Gastrocnemius medialis (tissue), 4 donors: ENCODE data around the gene PRUNE2. TPM values are rescaled to one million over a fixed set of nuclear protein-coding genes. Genes with fewer than 3 reads are reported as not detected.

ENCODE experiments used
- ATAC-seq, 2 donors: fragments of 150-250 bp; one replicate each; pipeline ENCODE4 v1.9.1; 2016
- DNase-seq, 2 donors: peaks; one replicate each; pipeline ENCODE4 v3.0.0-alpha.2; 2019
- H3K27ac ChIP-seq, 4 donors: fragments of 200-600 bp; sonication (generic); 1 replicate in 1 of 4; 2 replicates in 3 of 4; pipeline ENCODE4 v1.5.1; 2016 to 2018; ENCODE audit warnings: mild to moderate bottlenecking in 2 of 4, moderate library complexity in 1 of 4
- H3K27me3 ChIP-seq, 3 donors: fragments of 200-600 bp; sonication (generic) in 2 of 3; 1 replicate in 1 of 3; 2 replicates in 2 of 3; pipeline versions ENCODE4 v1.5.1 to v1.6.0; 2016 to 2019; ENCODE audit warnings: mild to moderate bottlenecking in 1 of 3, moderate library complexity in 1 of 3
- H3K36me3 ChIP-seq, 2 donors: fragments of 200-600 bp; sonication (generic) in 1 of 2; one replicate each; pipeline ENCODE4 v1.5.1; 2017 to 2018
- H3K4me1 ChIP-seq, 2 donors: fragments of 200-600 bp; sonication (generic) in 1 of 2; one replicate each; pipeline ENCODE4 v1.5.1; 2016 to 2017; ENCODE audit warnings: mild to moderate bottlenecking in 2 of 2
- H3K4me3 ChIP-seq, 4 donors: fragments of 200-600 bp; sonication (generic) in 3 of 4; 1 replicate in 1 of 4; 2 replicates in 3 of 4; pipeline ENCODE4 v1.5.1; 2016 to 2019; ENCODE audit warnings: mild to moderate bottlenecking in 2 of 4
- H3K9me3 ChIP-seq, 3 donors: fragments of 200-600 bp; sonication (generic) in 2 of 3; 1 replicate in 1 of 3; 2 replicates in 2 of 3; pipeline ENCODE4 v1.5.1; 2016 to 2019
- CTCF ChIP-seq, 5 experiments: fragments of 450-650 bp in 3 of 5; fragments of 200-600 bp in 2 of 5; sonication (generic) in 2 of 5; IDR thresholded peaks in 4 of 5; conservative IDR thresholded peaks in 1 of 5; 1 replicate in 4 of 5; 2 replicates in 1 of 5; pipeline ENCODE4 v1.5.1; 2016 to 2019; ENCODE audit warnings: antibody characterized with exemption in 5 of 5, mild to moderate bottlenecking in 3 of 5, moderate library complexity in 3 of 5
- POLR2A ChIP-seq, 2 donors: fragments of 450-650 bp; IDR thresholded peaks; one replicate each; pipeline ENCODE4 v1.6.1; 2017; ENCODE audit warnings: antibody characterized with exemption in 2 of 2, mild to moderate bottlenecking in 2 of 2, moderate library complexity in 2 of 2
- in situ Hi-C, 4 donors: fragments of 200-750 bp; cut with MboI; loops; one replicate each; pipeline versions ENCODE4 v1.15.0 to v1.8.0; 2017; ENCODE audit warnings: low sequenced_read_pairs in 4 of 4
- intact Hi-C: fragments of 100-400 bp; cut with DNase I; formaldehyde crosslinking; loops from one replicate; pipeline ENCODE4 v1.15.1; 2023; ENCODE audit warnings: low total_unique reads
- total RNA-seq, 4 donors: library from RNA; depleted of rRNA; stranded (reverse); fragments of >200 nt; gene quantifications; one replicate each; pipeline versions ENCODE4 v1.1.0 to v1.2.3, GENCODE V29; 2016

Gene PRUNE2
- total RNA-seq, 4 donors from 2014 or later = 1.6 to 43.5 (median 11.0) TPM

- intact Hi-C loops = no loop called here
- Histone ChIP-seq H3K4me1 (no peaks in the 10 kb centered on the region), H3K27me3 (no peaks in the 10 kb centered on the region), H3K36me3 (no peaks in the 10 kb centered on the region), H3K27ac (no peak overlapping the region), H3K9me3 (no peaks in the 10 kb centered on the region), H3K4me3 (no peak overlapping the region)
- no peak for DNase-seq
- TF ChIP-seq POLR2A (IDR thresholded peaks at IDR 0.05) = no peak
- TF ChIP-seq CTCF (IDR thresholded peaks at IDR 0.05 in 4 of 5, conservative IDR thresholded peaks at IDR 0.05 in 1 of 5) = no peak
- ATAC-seq = no peak
- in situ Hi-C loops = no loop called here
Measured at GRCh38 chr9:76886318-76886717, 19.6 kb downstream of the PRUNE2 start.

GRCh38 chr9:76884823-76885222, 21.1 kb downstream of the PRUNE2 start:
- Histone ChIP-seq H3K9me3 (no peaks in the 10 kb centered on the region), H3K4me3 (no peak overlapping the region), H3K27ac (no peak overlapping the region), H3K4me1 (no peaks in the 10 kb centered on the region), H3K27me3 (no peaks in the 10 kb centered on the region), H3K36me3 (no peaks in the 10 kb centered on the region)
- no peak for DNase-seq
- in situ Hi-C loops (no loop called here), intact Hi-C loops (no loop called here)
- ATAC-seq = no peak
- no peak for TF ChIP-seq POLR2A (IDR thresholded peaks at IDR 0.05)
- no peak for TF ChIP-seq CTCF (IDR thresholded peaks at IDR 0.05 in 4 of 5, conservative IDR thresholded peaks at IDR 0.05 in 1 of 5)

- Histone ChIP-seq H3K36me3 (no peaks in the 10 kb centered on the region), H3K4me3 (no peak overlapping the region), H3K4me1 (no peaks in the 10 kb centered on the region), H3K27me3 (no peaks in the 10 kb centered on the region), H3K27ac (no peak overlapping the region), H3K9me3 (no peaks in the 10 kb centered on the region)
- ATAC-seq = no peak
- DNase-seq = no peak
- intact Hi-C loops = no loop called here
- in situ Hi-C loops = no loop called here
- TF ChIP-seq CTCF (IDR thresholded peaks at IDR 0.05 in 4 of 5, conservative IDR thresholded peaks at IDR 0.05 in 1 of 5) = no peak
- TF ChIP-seq POLR2A (IDR thresholded peaks at IDR 0.05) = no peak
Measured at GRCh38 chr9:76883341-76883855, 22.5 kb downstream of the PRUNE2 start.

GRCh38 chr9:76882686-76883085, 23.2 kb downstream of the PRUNE2 start:
- TF ChIP-seq CTCF (IDR thresholded peaks at IDR 0.05 in 4 of 5, conservative IDR thresholded peaks at IDR 0.05 in 1 of 5) (no peak), POLR2A (IDR thresholded peaks at IDR 0.05) (no peak)
- H3K36me3 ChIP-seq = no peaks in the 10 kb centered on the region
- ATAC-seq (no peak), DNase-seq (no peak)
- no peaks in the 10 kb centered on the region for H3K9me3 ChIP-seq
- intact Hi-C loops (no loop called here), in situ Hi-C loops (no loop called here)
- H3K27ac ChIP-seq = no peak overlapping the region
- no peak overlapping the region for H3K4me3 ChIP-seq
- H3K27me3 ChIP-seq = no peaks in the 10 kb centered on the region
- H3K4me1 ChIP-seq = no peaks in the 10 kb centered on the region

GRCh38 chr9:76880210-76880609, 25.7 kb downstream of the PRUNE2 start:
- no peaks in the 10 kb centered on the region for H3K36me3 ChIP-seq
- no peak for ATAC-seq
- no peaks in the 10 kb centered on the region for H3K27me3 ChIP-seq
- intact Hi-C loops (no loop called here), in situ Hi-C loops (no loop called here)
- TF ChIP-seq POLR2A (IDR thresholded peaks at IDR 0.05) (no peak), CTCF (IDR thresholded peaks at IDR 0.05 in 4 of 5, conservative IDR thresholded peaks at IDR 0.05 in 1 of 5) (no peak)
- H3K4me1 ChIP-seq = no peaks in the 10 kb centered on the region
- H3K4me3 ChIP-seq = no peak overlapping the region
- no peak overlapping the region for H3K27ac ChIP-seq
- DNase-seq = no peak
- no peaks in the 10 kb centered on the region for H3K9me3 ChIP-seq
